GM10248 (cell line): ENCODE measurements around the gene TACC2.
"Not testable (repeated sequence)": the region's sequence is repeated elsewhere in the genome, so short reads cannot be mapped to it uniquely, and the experiment has no call there.

Source experiments
- CTCF ChIA-PET: fragments of 300-600 bp; sonication (Branson Sonifier 250); formaldehyde crosslinking; extraction: SDS; loops from one replicate; lab custom pipeline; 2021; ENCODE audit warnings: antibody characterized with exemption; lab: Yijun Ruan, JAX
- POLR2A ChIA-PET: fragments of 350-650 bp; sonication (Branson Sonifier 250); formaldehyde crosslinking; extraction: SDS; loops from one replicate; lab custom pipeline; 2020; ENCODE audit warnings: antibody characterized with exemption; lab: Yijun Ruan, JAX
- DNase-seq: peaks from one replicate; pipeline ENCODE4 v3.0.0; 2012; ENCODE audit errors: extremely low spot score
- TF ChIP-seq, protein P1 (sequence below): IDR thresholded peaks from 2 replicates; pipeline ENCODE4 v1.5.1; 2012; ENCODE audit warnings: mild to moderate bottlenecking, low read depth; ENCODE audit errors: extremely low read depth, missing control alignments, control extremely low read depth

Gene TACC2

GRCh38 chr10:122097935-122098334 is 109.0 kb downstream of the TACC2 start:
- CTCF ChIA-PET: interaction anchor here (1.7 kb wide), 1 partner anchor 44 kb away, joined by 3 read pairs; no protein-coding TSS in a partner anchor
- POLR2A ChIA-PET: no interaction called here
- no peak for DNase-seq
- TF ChIP-seq, protein P1, sequence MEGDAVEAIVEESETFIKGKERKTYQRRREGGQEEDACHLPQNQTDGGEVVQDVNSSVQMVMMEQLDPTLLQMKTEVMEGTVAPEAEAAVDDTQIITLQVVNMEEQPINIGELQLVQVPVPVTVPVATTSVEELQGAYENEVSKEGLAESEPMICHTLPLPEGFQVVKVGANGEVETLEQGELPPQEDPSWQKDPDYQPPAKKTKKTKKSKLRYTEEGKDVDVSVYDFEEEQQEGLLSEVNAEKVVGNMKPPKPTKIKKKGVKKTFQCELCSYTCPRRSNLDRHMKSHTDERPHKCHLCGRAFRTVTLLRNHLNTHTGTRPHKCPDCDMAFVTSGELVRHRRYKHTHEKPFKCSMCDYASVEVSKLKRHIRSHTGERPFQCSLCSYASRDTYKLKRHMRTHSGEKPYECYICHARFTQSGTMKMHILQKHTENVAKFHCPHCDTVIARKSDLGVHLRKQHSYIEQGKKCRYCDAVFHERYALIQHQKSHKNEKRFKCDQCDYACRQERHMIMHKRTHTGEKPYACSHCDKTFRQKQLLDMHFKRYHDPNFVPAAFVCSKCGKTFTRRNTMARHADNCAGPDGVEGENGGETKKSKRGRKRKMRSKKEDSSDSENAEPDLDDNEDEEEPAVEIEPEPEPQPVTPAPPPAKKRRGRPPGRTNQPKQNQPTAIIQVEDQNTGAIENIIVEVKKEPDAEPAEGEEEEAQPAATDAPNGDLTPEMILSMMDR: no peak

DNA sequence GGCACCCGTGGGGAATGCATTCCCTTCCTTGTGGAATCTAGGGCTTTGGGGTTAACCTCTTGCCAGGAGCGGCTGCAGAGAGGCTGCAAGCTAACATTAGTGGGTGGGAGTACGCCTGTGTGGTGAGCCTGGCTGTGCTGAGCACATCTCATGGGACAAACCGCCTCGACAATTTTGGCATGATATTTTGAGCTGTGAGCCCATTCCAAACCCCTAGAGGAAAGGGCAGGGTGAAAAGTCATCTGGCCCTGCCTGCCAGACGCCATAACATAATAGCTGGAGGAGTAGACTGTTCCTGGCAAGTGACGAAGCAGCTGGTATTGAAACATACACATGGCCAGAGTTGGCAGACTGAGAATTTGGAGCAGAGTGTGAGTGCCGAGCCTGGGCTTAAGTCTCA is 110.0 kb downstream of the TACC2 start:
- ChIA-PET POLR2A (no interaction called here), CTCF (interaction anchor here (1.7 kb wide), 1 partner anchor 43 kb away, joined by 3 read pairs; no protein-coding TSS in a partner anchor)
- DNase-seq: no peak
- TF ChIP-seq, protein P1: no peak

- ChIA-PET CTCF (interaction anchor here (1.7 kb wide), 1 partner anchor 43 kb away, joined by 3 read pairs; no protein-coding TSS in a partner anchor), POLR2A (no interaction called here)
- no peak for DNase-seq
- TF ChIP-seq, protein P1: no peak
These were observed 110.6 kb downstream of the TACC2 start for GRCh38 chr10:122099562-122099961.

GRCh38 chr10:122102146-122102868 is 113.3 kb downstream of the TACC2 start:
- POLR2A ChIA-PET: no interaction called here
- CTCF ChIA-PET: no interaction called here

DNA sequence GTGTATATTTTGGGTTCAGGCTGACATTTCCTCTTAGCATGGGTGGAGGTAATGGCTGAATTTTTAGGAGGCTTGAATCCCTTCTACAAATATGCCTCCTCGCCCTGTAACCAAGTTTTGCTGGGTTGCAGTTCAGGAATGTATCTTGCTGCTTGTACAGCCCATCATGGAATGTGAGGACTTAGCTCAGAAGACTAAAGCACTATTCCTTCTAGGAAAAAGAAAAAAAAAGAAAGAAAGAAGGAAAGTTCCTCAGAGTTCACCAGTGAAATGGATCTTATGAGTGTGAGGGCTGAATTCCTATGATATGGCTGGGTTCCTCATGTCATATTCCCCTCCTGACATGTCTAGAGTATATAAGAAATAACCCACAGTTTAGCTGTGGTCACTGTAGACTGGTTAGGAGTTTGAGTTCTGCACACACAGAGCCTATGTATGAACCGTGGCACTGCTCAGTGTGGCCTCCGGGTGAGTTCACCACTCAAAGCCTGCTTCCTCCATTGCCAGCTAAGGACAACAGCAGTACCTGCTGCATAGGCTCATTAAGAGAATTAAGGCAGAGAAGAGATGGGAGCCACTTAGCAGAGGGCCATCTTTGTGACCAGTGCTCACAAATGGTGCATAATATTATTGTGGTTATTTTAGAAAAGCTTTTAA is 114.0 kb downstream of the TACC2 start:
- ChIA-PET POLR2A (no interaction called here), CTCF (no interaction called here)
- TF ChIP-seq, protein P1: no peak
- no peak for DNase-seq

More at GRCh38 chr10:122102146-122102868, 113.3 kb downstream of the TACC2 start:
- no peak for DNase-seq
- TF ChIP-seq, protein P1: no peak

DNA sequence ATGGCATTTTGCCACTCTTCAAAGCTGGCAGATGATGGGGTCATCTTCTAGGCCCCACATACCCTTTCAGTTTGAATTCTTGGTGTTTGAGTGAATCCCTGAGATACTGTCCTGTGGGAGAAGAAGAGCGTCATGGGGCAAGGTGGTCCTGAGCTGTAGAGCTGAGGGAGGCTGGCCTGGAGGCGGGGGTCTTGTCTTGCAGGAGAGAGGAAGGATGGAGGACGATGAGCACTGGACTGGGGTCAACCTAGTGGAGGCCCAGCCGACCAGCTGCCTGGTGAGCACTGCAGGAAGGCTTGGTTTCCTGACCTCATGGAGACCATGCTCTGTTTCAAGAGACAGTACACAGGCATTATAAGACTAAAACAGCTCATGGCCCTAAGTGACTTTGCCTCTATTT is 114.6 kb downstream of the TACC2 start:
- ChIA-PET POLR2A (no interaction called here), CTCF (no interaction called here)

DNA sequence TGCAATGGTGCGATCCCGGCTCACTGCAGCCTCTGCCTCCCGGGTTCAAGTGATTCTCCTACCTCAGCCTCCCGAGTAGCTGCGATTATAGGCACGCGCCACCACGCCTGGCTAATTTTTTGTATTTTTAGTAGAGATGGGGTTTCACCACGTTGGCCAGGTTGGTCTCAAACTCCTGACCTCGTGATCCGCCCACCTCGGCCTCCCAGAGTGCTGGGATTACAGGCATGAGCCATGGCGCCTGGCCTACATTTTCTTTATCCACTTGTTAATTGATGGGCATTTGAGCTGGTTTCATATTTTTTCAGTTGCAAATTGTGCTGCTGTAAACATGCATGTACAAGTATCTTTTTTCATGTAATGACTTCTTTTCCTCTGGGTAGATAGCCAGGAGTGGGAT is 119.8 kb downstream of the TACC2 start:
- POLR2A ChIA-PET, CTCF ChIA-PET, DNase-seq: not testable (repeated sequence)

More for the DNA sequence above, 114.6 kb downstream of the TACC2 start:
- TF ChIP-seq, protein P1: no peak
- DNase-seq: no peak
